Keratinocyte (primary cell): ENCODE results near the gene SHFL. TPM values are rescaled to one million over a fixed set of nuclear protein-coding genes. Genes with fewer than 3 reads are reported as not detected.

ENCODE experiments used
- DNase-seq: peaks from one replicate; pipeline ENCODE4 v3.0.0-alpha.2; 2011; ENCODE audit warnings: low read depth, missing footprints, low spot score
- FAIRE-seq: peaks from 2 replicates; lab custom pipeline; 2011; peaks lifted over from hg19 to GRCh38; lab: Jason Lieb, UNC
- H2AFZ ChIP-seq: 2 replicates; pipeline ENCODE4 v1.6.0; 2012; ENCODE audit warnings: low read length, control low read depth, inconsistent platforms; ENCODE audit not compliant: control insufficient read depth
- H3K27ac ChIP-seq: 2 replicates; pipeline ENCODE4 v1.5.1; 2011; ENCODE audit warnings: low read length; ENCODE audit not compliant: control insufficient read depth, insufficient read depth
- H3K27me3 ChIP-seq: 3 replicates; pipeline ENCODE4 v1.6.0; 2011; ENCODE audit warnings: low read length; ENCODE audit not compliant: control insufficient read depth, insufficient read depth; ENCODE audit errors: extremely low read depth
- H3K36me3 ChIP-seq, 2 experiments: 2 replicates in 1 of 2; 3 replicates in 1 of 2; pipeline ENCODE4 v1.5.1; 2011; ENCODE audit warnings: low read length in 2 of 2, mild to moderate bottlenecking in 1 of 2; ENCODE audit not compliant: control insufficient read depth in 2 of 2, insufficient read depth in 2 of 2; ENCODE audit errors: extremely low read depth in 1 of 2
- H3K4me1 ChIP-seq: 3 replicates; pipeline ENCODE4 v1.5.1; 2011; ENCODE audit warnings: low read length; ENCODE audit not compliant: control insufficient read depth, insufficient read depth; ENCODE audit errors: extremely low read depth
- H3K4me2 ChIP-seq: 3 replicates; pipeline ENCODE4 v1.6.0; 2011; ENCODE audit warnings: low read depth, low read length; ENCODE audit not compliant: control insufficient read depth, insufficient read depth; ENCODE audit errors: extremely low read depth
- H3K4me3 ChIP-seq, 3 experiments: fragments of 200-600 bp in 1 of 3; sonication (generic) in 1 of 3; 2 replicates in 2 of 3; 3 replicates in 1 of 3; pipeline ENCODE4 v1.5.1; 2011 to 2016; ENCODE audit warnings: low read length in 3 of 3, mild to moderate bottlenecking in 3 of 3, control low read depth in 2 of 3, inconsistent platforms in 1 of 3, low read depth in 1 of 3, mixed read lengths in 1 of 3, mixed run types in 1 of 3, moderate library complexity in 1 of 3; ENCODE audit not compliant: control insufficient read depth in 2 of 3, insufficient read depth in 2 of 3; ENCODE audit errors: extremely low read depth in 1 of 3
- H3K79me2 ChIP-seq: 2 replicates; pipeline ENCODE4 v1.6.0; 2012; ENCODE audit warnings: low read length; ENCODE audit not compliant: control insufficient read depth, insufficient read depth
- H3K9ac ChIP-seq: 3 replicates; pipeline ENCODE4 v1.6.0; 2011; ENCODE audit warnings: low read length; ENCODE audit not compliant: control insufficient read depth, insufficient read depth; ENCODE audit errors: extremely low read depth
- H3K9me1 ChIP-seq: 3 replicates; pipeline ENCODE4 v1.6.0; 2011; ENCODE audit warnings: low read length; ENCODE audit not compliant: control insufficient read depth, insufficient read depth; ENCODE audit errors: extremely low read depth
- H3K9me3 ChIP-seq: 2 replicates; pipeline ENCODE4 v1.5.1; 2012; ENCODE audit warnings: low read depth, low read length; ENCODE audit not compliant: control insufficient read depth
- H4K20me1 ChIP-seq: 3 replicates; pipeline ENCODE4 v1.6.0; 2011; ENCODE audit warnings: low read length; ENCODE audit not compliant: control insufficient read depth, insufficient read depth; ENCODE audit errors: extremely low read depth
- EZH2 ChIP-seq: IDR thresholded peaks from one replicate; pipeline ENCODE4 v1.6.1; 2012; ENCODE audit warnings: inconsistent platforms, mild to moderate bottlenecking, low read length, moderate library complexity
- dilution Hi-C: fragments of 300-500 bp; cut with MboI; formaldehyde crosslinking; loops from one replicate; pipeline ENCODE4 v1.7.0; 2020; ENCODE audit warnings: low sequenced_read_pairs; ENCODE audit not compliant: extremely low pct_ligation_motif_present
- polyA plus RNA-seq, 5 experiments: library from polyadenylated mRNA; depleted of rRNA in 3 of 5; stranded (reverse) in 3 of 5; stranded (forward) in 1 of 5; unstranded in 1 of 5; fragments of >200 nt; gene quantifications; 1 replicate in 1 of 5; 2 replicates in 3 of 5; 3 replicates in 1 of 5; pipeline versions ENCODE4 v1.2.1 to v1.2.3, GENCODE V29; 2011 to 2012; ENCODE audit warnings: missing spikeins in 2 of 5, low read depth in 1 of 5, low replicate concordance in 1 of 5
- TF ChIP-seq, protein P1 (sequence below), 3 experiments: IDR thresholded peaks in 1 of 3; conservative IDR thresholded peaks in 1 of 3; optimal IDR thresholded peaks in 1 of 3; 2 replicates in 2 of 3; 3 replicates in 1 of 3; pipeline versions ENCODE3 to v1.5.1; 2011; ENCODE audit warnings: low read length in 3 of 3, mild to moderate bottlenecking in 3 of 3, moderate library complexity in 2 of 3, control low read depth in 1 of 3, inconsistent platforms in 1 of 3; ENCODE audit not compliant: insufficient read depth in 2 of 3; ENCODE audit errors: extremely low read depth in 1 of 3

SHFL gene
- polyA plus RNA-seq, 1 donor (not counting 4 experiments of a cell fraction or from before 2014, with no cell fraction given): 36.4 TPM

DNA sequence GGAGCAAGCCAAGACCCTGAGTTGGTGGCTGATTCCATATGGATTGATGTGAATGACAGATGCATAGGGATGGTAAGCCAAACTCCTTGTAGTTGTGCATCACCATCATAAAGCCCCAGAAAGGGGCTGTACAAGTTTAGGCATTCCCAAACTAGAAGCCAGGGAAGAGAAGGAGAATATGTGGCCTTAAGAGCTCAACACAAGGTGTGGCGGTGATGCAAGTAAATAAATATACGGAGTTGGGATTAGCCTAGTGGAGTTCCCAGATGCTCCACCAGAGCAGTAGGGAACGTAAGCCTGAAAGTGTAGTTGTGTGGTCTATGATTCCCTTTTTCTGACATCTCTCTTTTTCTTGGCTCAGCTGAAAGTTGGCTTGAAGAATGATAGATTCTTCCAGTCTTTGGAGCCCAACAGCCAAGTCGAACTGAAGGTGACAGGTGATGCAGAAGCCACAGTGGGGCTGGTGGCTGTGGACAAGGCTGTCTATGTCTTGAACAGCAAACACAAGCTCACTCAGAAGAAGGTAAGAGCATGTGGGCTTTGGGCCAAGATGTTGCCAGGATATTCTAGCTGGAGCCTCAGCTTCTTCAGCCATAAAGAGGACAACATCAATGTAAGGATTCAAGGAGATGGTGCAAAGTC, 42.7 kb upstream of the SHFL start:
- H3K4me2 ChIP-seq: no peak overlapping the region
- peaks cover 14% of the 10 kb centered on the region for H3K9me3 ChIP-seq
- TF ChIP-seq EZH2: no peak
- TF ChIP-seq, protein P1, sequence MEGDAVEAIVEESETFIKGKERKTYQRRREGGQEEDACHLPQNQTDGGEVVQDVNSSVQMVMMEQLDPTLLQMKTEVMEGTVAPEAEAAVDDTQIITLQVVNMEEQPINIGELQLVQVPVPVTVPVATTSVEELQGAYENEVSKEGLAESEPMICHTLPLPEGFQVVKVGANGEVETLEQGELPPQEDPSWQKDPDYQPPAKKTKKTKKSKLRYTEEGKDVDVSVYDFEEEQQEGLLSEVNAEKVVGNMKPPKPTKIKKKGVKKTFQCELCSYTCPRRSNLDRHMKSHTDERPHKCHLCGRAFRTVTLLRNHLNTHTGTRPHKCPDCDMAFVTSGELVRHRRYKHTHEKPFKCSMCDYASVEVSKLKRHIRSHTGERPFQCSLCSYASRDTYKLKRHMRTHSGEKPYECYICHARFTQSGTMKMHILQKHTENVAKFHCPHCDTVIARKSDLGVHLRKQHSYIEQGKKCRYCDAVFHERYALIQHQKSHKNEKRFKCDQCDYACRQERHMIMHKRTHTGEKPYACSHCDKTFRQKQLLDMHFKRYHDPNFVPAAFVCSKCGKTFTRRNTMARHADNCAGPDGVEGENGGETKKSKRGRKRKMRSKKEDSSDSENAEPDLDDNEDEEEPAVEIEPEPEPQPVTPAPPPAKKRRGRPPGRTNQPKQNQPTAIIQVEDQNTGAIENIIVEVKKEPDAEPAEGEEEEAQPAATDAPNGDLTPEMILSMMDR (optimal IDR thresholded peaks at IDR 0.05 in 1 of 3, IDR thresholded peaks at IDR 0.05 in 1 of 3, conservative IDR thresholded peaks at IDR 0.05 in 1 of 3; ENCODE audit: extremely low read depth in 1 of 3, insufficient read depth in 2 of 3, low read length in 3 of 3): no peak
- FAIRE-seq (no peak), DNase-seq (no peak)
- H3K36me3 ChIP-seq: no peaks in the 10 kb centered on the region
- no peaks in the 10 kb centered on the region for H3K27me3 ChIP-seq
- no peaks in the 10 kb centered on the region for H3K4me1 ChIP-seq
- H3K9me1 ChIP-seq: no peaks in the 10 kb centered on the region
- H4K20me1 ChIP-seq: no peaks in the 10 kb centered on the region
- dilution Hi-C loops: no loop called here
- H3K27ac ChIP-seq: no peak overlapping the region
- no peak overlapping the region for H2AFZ ChIP-seq
- no peaks in the 10 kb centered on the region for H3K79me2 ChIP-seq
- H3K4me3 ChIP-seq: no peak overlapping the region
- H3K9ac ChIP-seq: no peak overlapping the region

DNA sequence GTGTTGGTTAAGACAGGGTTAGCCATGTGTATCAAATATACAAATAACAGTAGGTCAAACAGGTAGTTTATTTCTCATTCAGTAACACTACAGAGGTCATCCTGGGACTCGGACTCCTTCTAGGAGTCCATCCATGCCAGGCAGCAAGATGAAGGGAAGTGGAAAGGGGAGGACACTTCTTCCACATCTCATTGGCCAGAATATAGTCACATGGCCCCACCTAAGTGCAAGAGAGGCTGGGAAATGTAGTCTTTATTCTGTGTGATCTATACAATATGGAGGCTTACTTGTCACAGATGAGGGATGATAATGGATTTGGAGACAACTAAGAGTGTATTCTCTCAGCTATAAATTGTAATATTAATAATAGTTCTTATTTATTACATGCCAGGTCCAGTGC, 41.7 kb upstream of the SHFL start:
- Histone ChIP-seq H3K4me1 (no peaks in the 10 kb centered on the region), H3K36me3 (no peaks in the 10 kb centered on the region), H3K9me3 (peaks cover 14% of the 10 kb centered on the region), H3K27ac (no peak overlapping the region), H3K79me2 (no peaks in the 10 kb centered on the region), H3K4me2 (no peak overlapping the region), H4K20me1 (no peaks in the 10 kb centered on the region), H3K9me1 (no peaks in the 10 kb centered on the region), H3K27me3 (no peaks in the 10 kb centered on the region), H3K9ac (no peak overlapping the region), H3K4me3 (no peak overlapping the region), H2AFZ (no peak overlapping the region)
- DNase-seq (no peak), FAIRE-seq (no peak)
- dilution Hi-C loops: no loop called here
- TF ChIP-seq, protein P1 (optimal IDR thresholded peaks at IDR 0.05 in 1 of 3, IDR thresholded peaks at IDR 0.05 in 1 of 3, conservative IDR thresholded peaks at IDR 0.05 in 1 of 3; ENCODE audit: extremely low read depth in 1 of 3, insufficient read depth in 2 of 3, low read length in 3 of 3): no peak
- no peak for TF ChIP-seq EZH2
